ENCODE results near the gene MORN2.

GRCh38 chr2:38886063-38886462 lies 10.3 kb downstream of the MORN2 start:
- TF ChIP-seq CTCF (conservative IDR thresholded peaks at IDR 0.05 in 1 of 2, IDR thresholded peaks at IDR 0.05 in 1 of 2; ENCODE audit: low read depth in 1 of 2, low read length in 2 of 2) (no peak), EZH2 (IDR thresholded peaks at IDR 0.05; ENCODE audit: low read length, missing control alignments) (no peak)

All from fibroblast of lung (primary cell).